Activated B cell treated with CpG ODN at 0.5 μM for 24 hours (primary cell): Measurements from ENCODE around the gene TMEM94. TPM values are rescaled to one million over a fixed set of nuclear protein-coding genes. Genes with fewer than 3 reads are reported as not detected.

Experiments used
- ATAC-seq: fragments of 200-7000 bp; cut with Tn5 transposase; one replicate; pipeline ENCODE4 v1.10.0; 2021; ENCODE audit warnings: low read depth, mild to moderate bottlenecking, moderate library complexity
- CTCF ChIA-PET: fragments of 350-600 bp; sonication (Branson Sonifier 250); formaldehyde crosslinking; loops from one replicate; lab custom pipeline; 2021; ENCODE audit warnings: antibody characterized with exemption; lab: Charles Lee
- POLR2A ChIA-PET: fragments of 350-600 bp; sonication (Branson Sonifier 250); formaldehyde crosslinking; loops from one replicate; lab custom pipeline; 2021; ENCODE audit warnings: antibody characterized with exemption; lab: Charles Lee
- DNase-seq: peaks from one replicate; pipeline ENCODE4 v3.0.0; 2022
- H3K27ac Mint-ChIP-seq: one replicate; pipeline ENCODE4 v1.8.0; 2020; ENCODE audit warnings: mixed read lengths
- H3K27me3 Mint-ChIP-seq: one replicate; pipeline ENCODE4 v1.8.0; 2021; ENCODE audit warnings: mixed read lengths
- H3K36me3 Mint-ChIP-seq: one replicate; pipeline ENCODE4 v1.8.0; 2021; ENCODE audit warnings: low read depth, mixed read lengths
- H3K4me1 Mint-ChIP-seq: one replicate; pipeline ENCODE4 v1.8.0; 2021; ENCODE audit warnings: mixed read lengths
- H3K4me3 Mint-ChIP-seq: one replicate; pipeline ENCODE4 v1.8.0; 2020; ENCODE audit warnings: mild to moderate bottlenecking, mixed read lengths
- H3K9me3 Mint-ChIP-seq: one replicate; pipeline ENCODE4 v1.8.0; 2020; ENCODE audit warnings: mixed read lengths
- CTCF ChIP-seq: fragments of 200-600 bp; IDR thresholded peaks from one replicate; pipeline ENCODE4 v1.8.0; 2022; ENCODE audit warnings: antibody characterized with exemption, mild to moderate bottlenecking
- intact Hi-C: fragments of 100-400 bp; cut with micrococcal nuclease; formaldehyde crosslinking; loops from one replicate; pipeline ENCODE4 v1.15.1; 2024
- total RNA-seq: library from RNA; stranded (reverse); gene quantifications from 2 replicates; pipeline ENCODE4 v1.2.3, GENCODE V29; 2022

Gene TMEM94
- total RNA-seq, 1 donor from 2014 or later = 86.6 TPM

- TF ChIP-seq CTCF = no peak
- Mint-ChIP-seq H3K36me3 (peaks cover 31% of the 10 kb centered on the region), H3K4me1 (peaks cover 27% of the 10 kb centered on the region), H3K9me3 (no peaks in the 10 kb centered on the region), H3K27me3 (no peaks in the 10 kb centered on the region), H3K4me3 (no peak overlapping the region), H3K27ac (no peak overlapping the region)
- ATAC-seq (no peak), DNase-seq (no peak)
- intact Hi-C loops = no loop called here
- POLR2A ChIA-PET = no interaction called here
- CTCF ChIA-PET = no interaction called here
Observed at GRCh38 chr17:75488693-75489510, 32.5 kb downstream of the TMEM94 start.

DNA sequence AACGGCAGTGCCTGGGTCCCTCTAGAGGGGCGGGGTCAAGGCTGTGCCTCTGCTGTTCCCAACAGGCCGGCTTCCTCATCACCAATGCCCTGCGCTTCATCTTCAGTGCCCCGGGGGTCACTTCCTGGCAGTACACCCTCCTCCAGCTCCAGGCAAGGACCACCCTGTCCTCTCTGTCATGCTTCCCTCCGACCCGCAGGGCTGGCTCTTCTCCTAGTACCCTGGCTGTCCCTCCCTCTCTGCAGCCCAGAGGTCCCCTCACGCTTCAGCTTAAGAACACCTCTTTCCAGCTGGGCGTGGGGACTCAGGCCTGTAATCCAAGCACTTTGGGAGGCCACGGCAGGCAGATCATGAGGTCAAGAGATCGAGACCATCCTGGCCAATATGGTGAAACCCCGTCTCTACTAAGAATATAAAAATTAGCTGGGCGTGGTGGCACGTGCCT lies 33.1 kb downstream of the TMEM94 start:
- H3K9me3 Mint-ChIP-seq = no peaks in the 10 kb centered on the region
- H3K4me3 Mint-ChIP-seq = no peak overlapping the region
- no peak overlapping the region for H3K27ac Mint-ChIP-seq
- no peaks in the 10 kb centered on the region for H3K27me3 Mint-ChIP-seq
- intact Hi-C loops = no loop called here
- TF ChIP-seq CTCF = no peak
- peaks cover 27% of the 10 kb centered on the region for H3K4me1 Mint-ChIP-seq
- no peak for DNase-seq
- no peak for ATAC-seq
- CTCF ChIA-PET = no interaction called here
- POLR2A ChIA-PET = no interaction called here
- peaks cover 35% of the 10 kb centered on the region for H3K36me3 Mint-ChIP-seq

- POLR2A ChIA-PET = interaction anchor here (0.5 kb wide), 1 partner anchor 38 kb away, joined by 3 read pairs; no protein-coding TSS in a partner anchor
Observed at GRCh38 chr17:75490173-75490743, 33.8 kb downstream of the TMEM94 start.

GRCh38 chr17:75490953-75491649 lies 34.7 kb downstream of the TMEM94 start:
- Mint-ChIP-seq H3K36me3 (peaks cover 51% of the 10 kb centered on the region), H3K4me1 (peaks cover 27% of the 10 kb centered on the region), H3K9me3 (no peaks in the 10 kb centered on the region), H3K27me3 (no peaks in the 10 kb centered on the region), H3K27ac (no peak overlapping the region), H3K4me3 (no peak overlapping the region)
- POLR2A ChIA-PET = no interaction called here
- intact Hi-C loops = no loop called here
- TF ChIP-seq CTCF = no peak
- CTCF ChIA-PET = no interaction called here
- DNase-seq (no peak), ATAC-seq (no peak)

More at GRCh38 chr17:75490173-75490743, 33.8 kb downstream of the TMEM94 start:
- Mint-ChIP-seq H3K36me3 (peaks cover 43% of the 10 kb centered on the region), H3K27me3 (no peaks in the 10 kb centered on the region), H3K4me1 (peaks cover 27% of the 10 kb centered on the region), H3K9me3 (no peaks in the 10 kb centered on the region), H3K4me3 (no peak overlapping the region), H3K27ac (no peak overlapping the region)
- CTCF ChIA-PET = no interaction called here
- no peak for DNase-seq
- intact Hi-C loops = no loop called here
- no peak for TF ChIP-seq CTCF
- no peak for ATAC-seq

- DNase-seq (no peak), ATAC-seq (no peak)
- ChIA-PET CTCF (no interaction called here), POLR2A (interaction anchor here (0.6 kb wide), 1 partner anchor 8 kb away, joined by 4 read pairs; no protein-coding TSS in a partner anchor)
- intact Hi-C loops = no loop called here
- H3K36me3 Mint-ChIP-seq = peaks cover 50% of the 10 kb centered on the region
- no peaks in the 10 kb centered on the region for H3K9me3 Mint-ChIP-seq
- no peak overlapping the region for H3K4me3 Mint-ChIP-seq
- peaks cover 21% of the 10 kb centered on the region for H3K4me1 Mint-ChIP-seq
- no peaks in the 10 kb centered on the region for H3K27me3 Mint-ChIP-seq
- no peak overlapping the region for H3K27ac Mint-ChIP-seq
- TF ChIP-seq CTCF = no peak
Observed at GRCh38 chr17:75491680-75492079, 35.2 kb downstream of the TMEM94 start.
